SJSA1 (cell line): ENCODE results near the gene C7. TPM values are rescaled to one million over a fixed set of nuclear protein-coding genes. Genes with fewer than 3 reads are reported as not detected.
"Not testable (repeated sequence)": the region's sequence is repeated elsewhere in the genome, so short reads cannot be mapped to it uniquely, and the experiment has no call there.

Experiments
- DNase-seq, 2 experiments: peaks; one replicate each; pipeline ENCODE4 v3.0.0-alpha.2; 2015 to 2020; ENCODE audit warnings: low spot score in 2 of 2, low read depth in 1 of 2
- H3K27ac ChIP-seq: fragments of 250-450 bp; sonication (Bioruptor Pico); 2 replicates; pipeline ENCODE4 v1.5.1; 2020; ENCODE audit warnings: mild to moderate bottlenecking, moderate library complexity
- H3K27me3 ChIP-seq: fragments of 250-450 bp; sonication (Bioruptor Pico); replicated peaks from 2 replicates; pipeline ENCODE4 v1.5.1; 2020; ENCODE audit warnings: mild to moderate bottlenecking, moderate library complexity
- H3K36me3 ChIP-seq: fragments of 250-450 bp; sonication (Bioruptor Pico); 2 replicates; pipeline ENCODE4 v1.5.1; 2020; ENCODE audit warnings: mild to moderate bottlenecking
- H3K4me1 ChIP-seq: fragments of 250-450 bp; sonication (Bioruptor Pico); replicated peaks from 2 replicates; pipeline ENCODE4 v1.6.1; 2021; ENCODE audit warnings: mild to moderate bottlenecking
- H3K4me3 ChIP-seq: fragments of 250-450 bp; sonication (Bioruptor Pico); 2 replicates; pipeline ENCODE4 v1.5.1; 2020; ENCODE audit warnings: mild to moderate bottlenecking
- H3K9me3 ChIP-seq: fragments of 250-450 bp; sonication (Bioruptor Pico); replicated peaks from 2 replicates; pipeline ENCODE4 v1.5.1; 2020; ENCODE audit warnings: mild to moderate bottlenecking
- total RNA-seq: library from RNA; depleted of rRNA; stranded (reverse); fragments of >200 nt; shearing (Covaris generic); gene quantifications from 2 replicates; pipeline ENCODE4 v1.2.3, GENCODE V29; 2014

Gene C7
- total RNA-seq, 1 experiment from 2014 or later = not detected

DNA sequence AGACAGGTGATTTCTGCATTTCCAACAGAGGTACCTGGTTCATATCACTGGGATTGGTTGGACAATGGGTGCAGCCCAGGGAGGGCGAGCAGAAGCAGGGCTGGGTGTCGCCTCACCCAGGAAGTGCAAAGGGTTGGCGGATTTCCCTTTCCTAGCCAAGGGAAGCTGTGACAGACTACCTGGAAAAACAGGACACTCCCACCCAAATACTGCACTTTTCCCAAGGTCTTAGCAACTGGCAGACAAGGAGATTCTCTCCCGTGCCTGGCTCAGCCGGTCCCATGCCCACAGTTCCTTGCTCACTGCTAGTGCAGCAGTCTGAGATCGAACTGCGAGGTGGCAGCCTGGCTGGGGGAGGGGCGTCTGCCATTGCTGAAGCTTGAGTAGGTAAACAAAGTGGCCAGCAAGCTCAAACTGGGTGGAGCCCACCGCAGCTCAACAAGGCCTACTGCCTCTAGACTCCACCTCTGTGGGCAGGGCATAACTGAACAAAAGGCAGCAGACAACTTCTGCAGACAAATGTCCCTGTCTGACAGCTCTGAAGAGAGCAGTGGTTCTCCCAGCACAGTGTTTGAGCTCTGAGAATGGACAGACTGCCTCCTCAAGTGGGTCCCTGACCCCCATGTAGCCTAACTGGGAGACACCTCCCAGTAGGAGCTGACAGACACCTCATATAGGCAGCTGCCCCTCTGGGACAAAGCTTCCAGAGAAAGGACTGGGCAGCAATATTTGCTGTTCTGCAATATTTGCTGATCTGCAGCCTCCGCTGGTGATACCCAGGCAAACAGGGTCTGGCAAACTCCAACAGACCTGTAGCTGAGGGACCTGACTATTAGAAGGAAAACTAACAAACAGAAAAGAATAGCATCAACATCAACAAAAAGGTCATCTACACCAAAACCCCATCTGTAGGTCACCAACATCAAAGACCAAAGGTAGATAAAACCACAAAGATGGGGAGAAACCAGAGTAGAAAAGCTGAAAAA lies 13.6 kb upstream of the C7 start:
- DNase-seq, H3K27me3 ChIP-seq, H3K4me1 ChIP-seq, H3K9me3 ChIP-seq, H3K36me3 ChIP-seq, H3K4me3 ChIP-seq, H3K27ac ChIP-seq: not testable (repeated sequence)

DNA sequence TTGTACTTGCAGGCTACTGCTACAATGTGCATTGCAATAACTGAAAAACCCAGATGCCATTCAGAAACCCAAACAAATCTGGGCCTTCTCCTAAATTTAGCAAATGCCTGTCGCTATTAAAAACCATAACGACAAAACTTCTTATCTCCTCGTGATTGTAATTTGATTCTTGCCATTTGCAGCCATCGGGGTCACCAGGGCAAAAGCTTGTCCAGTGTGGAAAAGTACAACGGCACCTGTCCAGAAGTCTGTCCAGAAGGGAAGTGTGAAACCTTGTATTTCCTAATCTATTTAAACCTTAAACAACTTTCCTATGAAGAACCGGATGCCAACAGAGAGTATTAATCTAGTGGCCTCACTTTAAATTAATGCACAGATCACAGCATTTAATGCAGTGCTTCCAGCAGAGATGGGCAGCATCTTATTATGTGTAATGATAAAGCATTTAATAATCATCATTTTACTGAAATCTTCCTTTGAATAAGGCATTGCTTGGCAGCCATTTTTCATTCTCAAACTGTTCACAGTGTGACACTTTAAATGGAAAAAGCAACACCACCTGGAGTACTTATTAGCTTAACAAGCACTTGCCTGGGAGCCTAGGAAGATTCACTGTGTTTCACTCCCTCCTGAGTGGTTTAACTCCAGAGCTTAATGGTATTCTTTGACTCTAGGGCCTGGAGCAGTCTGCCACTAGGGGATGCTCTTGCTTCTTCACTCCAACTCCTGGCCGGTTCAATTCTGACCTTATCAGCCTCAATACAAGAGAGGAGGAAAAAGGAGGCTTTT lies 4.9 kb upstream of the C7 start:
- Histone ChIP-seq H3K4me1 (no peaks in the 10 kb centered on the region), H3K4me3 (no peak overlapping the region), H3K27me3 (no peaks in the 10 kb centered on the region), H3K9me3 (no peaks in the 10 kb centered on the region), H3K27ac (no peak overlapping the region), H3K36me3 (no peaks in the 10 kb centered on the region)
- DNase-seq = peak; percentile 46 to 54

- no peaks in the 10 kb centered on the region for H3K4me1 ChIP-seq
- no peak overlapping the region for H3K27ac ChIP-seq
Observed at GRCh38 chr5:40904994-40905306, 4.3 kb upstream of the C7 start.

GRCh38 chr5:40906351-40906751 lies 2.9 kb upstream of the C7 start:
- no peak for DNase-seq
- Histone ChIP-seq H3K9me3 (no peaks in the 10 kb centered on the region), H3K27me3 (no peaks in the 10 kb centered on the region), H3K36me3 (no peaks in the 10 kb centered on the region), H3K4me1 (no peaks in the 10 kb centered on the region), H3K4me3 (no peak overlapping the region), H3K27ac (no peak overlapping the region)

More at GRCh38 chr5:40904994-40905306, 4.3 kb upstream of the C7 start:
- Histone ChIP-seq H3K9me3 (no peaks in the 10 kb centered on the region), H3K36me3 (no peaks in the 10 kb centered on the region), H3K4me3 (no peak overlapping the region), H3K27me3 (no peaks in the 10 kb centered on the region)
- DNase-seq = no peak

GRCh38 chr5:40909723-40910122 lies 426 bp downstream of the C7 start:
- Histone ChIP-seq H3K27ac (no peak overlapping the region), H3K36me3 (no peaks in the 10 kb centered on the region), H3K4me3 (no peak overlapping the region), H3K4me1 (no peaks in the 10 kb centered on the region), H3K9me3 (no peaks in the 10 kb centered on the region), H3K27me3 (no peaks in the 10 kb centered on the region)
- no peak for DNase-seq

DNA sequence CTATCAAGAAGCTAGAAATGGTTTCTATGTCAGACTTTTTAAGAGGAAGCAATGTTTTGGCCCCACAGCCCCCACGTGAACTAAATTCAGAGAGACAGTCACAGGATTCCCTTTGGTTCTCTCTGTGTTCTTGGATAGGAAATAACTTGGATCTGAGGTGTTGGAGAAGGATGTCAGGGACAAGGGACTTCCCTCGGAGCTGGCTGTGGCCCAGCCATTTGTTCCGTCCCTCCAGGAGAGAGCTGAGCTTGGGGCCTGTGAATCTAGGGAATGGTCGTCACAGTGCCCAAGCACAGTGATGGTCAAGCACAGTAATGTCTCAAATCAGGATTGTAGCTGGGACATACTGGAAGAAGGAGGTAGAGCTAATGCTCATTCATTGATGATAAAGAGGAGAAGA lies 2.0 kb downstream of the C7 start:
- H3K4me1 ChIP-seq = peaks cover 9% of the 10 kb centered on the region; the same call in 1 of the 2 replicates
- H3K27ac ChIP-seq = no peak overlapping the region
- no peaks in the 10 kb centered on the region for H3K9me3 ChIP-seq
- no peaks in the 10 kb centered on the region for H3K36me3 ChIP-seq
- DNase-seq = no peak
- no peaks in the 10 kb centered on the region for H3K27me3 ChIP-seq
- H3K4me3 ChIP-seq = no peak overlapping the region

- no peaks in the 10 kb centered on the region for H3K27me3 ChIP-seq
- no peak overlapping the region for H3K4me3 ChIP-seq
- no peaks in the 10 kb centered on the region for H3K9me3 ChIP-seq
- no peak for DNase-seq
- peaks cover 10% of the 10 kb centered on the region; the same call in 1 of the 2 replicates for H3K4me1 ChIP-seq
- H3K27ac ChIP-seq = no peak overlapping the region
- H3K36me3 ChIP-seq = no peaks in the 10 kb centered on the region
Observed at GRCh38 chr5:40914835-40915234, 5.5 kb downstream of the C7 start.

GRCh38 chr5:40915341-40915926 lies 6.1 kb downstream of the C7 start:
- H3K27me3 ChIP-seq = no peaks in the 10 kb centered on the region
- no peak overlapping the region for H3K27ac ChIP-seq
- H3K9me3 ChIP-seq = no peaks in the 10 kb centered on the region
- no peak for DNase-seq
- H3K4me3 ChIP-seq = no peak overlapping the region
- no peaks in the 10 kb centered on the region for H3K36me3 ChIP-seq
- H3K4me1 ChIP-seq = peaks cover 10% of the 10 kb centered on the region; the same call in 1 of the 2 replicates

GRCh38 chr5:40916226-40916625 lies 6.9 kb downstream of the C7 start:
- H3K9me3 ChIP-seq = no peaks in the 10 kb centered on the region
- H3K27ac ChIP-seq = no peak overlapping the region
- no peak overlapping the region for H3K4me3 ChIP-seq
- no peaks in the 10 kb centered on the region for H3K27me3 ChIP-seq
- no peak for DNase-seq
- peaks cover 10% of the 10 kb centered on the region; the same call in 1 of the 2 replicates for H3K4me1 ChIP-seq
- no peaks in the 10 kb centered on the region for H3K36me3 ChIP-seq

DNA sequence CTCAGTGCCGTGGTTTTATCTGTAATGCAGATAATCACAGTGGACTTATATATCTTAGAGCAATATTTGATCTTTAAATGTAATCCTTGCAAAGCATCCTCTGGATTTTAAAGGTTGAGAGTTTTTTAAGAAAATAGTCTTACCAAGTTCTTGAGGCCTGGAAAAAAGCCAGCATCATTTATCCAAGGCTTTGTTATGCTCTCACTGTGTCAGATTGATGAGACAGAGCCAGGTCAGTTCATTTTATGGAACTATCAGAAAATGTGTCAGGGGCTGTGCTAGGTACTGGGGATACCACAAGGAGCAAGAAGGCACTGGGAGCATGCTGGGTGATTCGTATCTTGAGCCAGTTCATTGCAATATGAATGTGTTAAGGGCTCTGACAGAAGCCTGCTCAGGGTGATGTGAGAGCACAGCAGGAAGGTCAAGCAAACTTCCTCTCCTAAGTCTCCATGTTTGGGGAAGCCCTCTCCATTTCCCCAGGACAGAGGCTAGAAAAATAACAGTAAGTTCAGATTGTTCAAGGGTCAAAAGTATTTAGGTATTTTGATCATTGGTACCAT lies 19.7 kb downstream of the C7 start:
- Histone ChIP-seq H3K27me3 (no peaks in the 10 kb centered on the region), H3K27ac (no peak overlapping the region), H3K4me3 (no peak overlapping the region), H3K9me3 (peaks cover 4% of the 10 kb centered on the region; the same call in 1 of the 2 replicates), H3K4me1 (no peaks in the 10 kb centered on the region), H3K36me3 (no peaks in the 10 kb centered on the region)
- DNase-seq = no peak

DNA sequence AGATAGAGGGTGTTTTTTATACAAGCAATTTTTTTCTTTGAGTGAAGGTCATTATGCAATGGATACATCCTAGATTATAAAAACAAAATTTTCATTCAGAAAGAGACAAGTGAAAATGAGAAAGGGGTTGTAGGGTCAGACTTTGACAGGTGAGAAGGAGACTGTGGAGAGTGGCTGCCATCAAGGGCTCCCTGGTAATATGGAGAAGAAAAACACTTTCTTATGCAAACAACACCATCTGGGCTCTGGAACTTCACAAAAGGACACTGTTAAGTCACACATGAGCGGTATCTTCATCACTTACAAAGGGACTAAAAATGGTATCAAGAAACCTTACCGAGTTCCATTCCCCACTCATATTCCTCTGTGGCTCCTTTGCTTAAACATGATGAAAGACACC lies 23.5 kb downstream of the C7 start:
- H3K27ac ChIP-seq = no peak overlapping the region
- H3K27me3 ChIP-seq = no peaks in the 10 kb centered on the region
- no peak overlapping the region for H3K4me3 ChIP-seq
- no peak for DNase-seq
- no peaks in the 10 kb centered on the region for H3K36me3 ChIP-seq
- H3K9me3 ChIP-seq = no peaks in the 10 kb centered on the region
- no peaks in the 10 kb centered on the region for H3K4me1 ChIP-seq

- no peaks in the 10 kb centered on the region for H3K9me3 ChIP-seq
- H3K4me1 ChIP-seq = no peaks in the 10 kb centered on the region
- no peak for DNase-seq
- H3K4me3 ChIP-seq = no peak overlapping the region
- H3K36me3 ChIP-seq = no peaks in the 10 kb centered on the region
- no peaks in the 10 kb centered on the region for H3K27me3 ChIP-seq
- H3K27ac ChIP-seq = no peak overlapping the region
Observed at GRCh38 chr5:40937075-40937474, 27.8 kb downstream of the C7 start.

DNA sequence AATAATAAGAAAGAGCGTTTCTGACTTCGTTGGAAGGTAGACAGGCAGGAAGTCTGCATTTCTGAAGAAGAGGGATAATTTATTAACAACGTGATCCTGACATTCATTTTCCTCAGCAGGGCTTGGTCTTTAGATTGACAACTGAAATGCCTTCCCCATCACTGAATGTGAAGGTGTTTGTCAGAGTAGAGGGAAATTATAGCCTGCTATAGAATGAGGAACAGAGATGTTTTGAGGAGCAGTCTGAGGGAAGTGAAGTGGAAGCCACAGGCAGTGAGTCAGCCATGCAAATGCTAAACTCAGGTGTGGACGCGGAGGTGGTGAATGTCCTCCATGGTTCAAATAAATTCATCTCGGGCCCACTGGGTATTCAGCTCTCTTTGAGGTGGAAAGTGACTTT lies 30.5 kb downstream of the C7 start:
- Histone ChIP-seq H3K27ac (no peak overlapping the region), H3K4me3 (no peak overlapping the region), H3K36me3 (no peaks in the 10 kb centered on the region), H3K9me3 (no peaks in the 10 kb centered on the region), H3K27me3 (no peaks in the 10 kb centered on the region; the same call in 1 of the 2 replicates), H3K4me1 (no peaks in the 10 kb centered on the region)
- no peak for DNase-seq
